Measurements from ENCODE around the gene KIF18B.

Gene KIF18B

DNA sequence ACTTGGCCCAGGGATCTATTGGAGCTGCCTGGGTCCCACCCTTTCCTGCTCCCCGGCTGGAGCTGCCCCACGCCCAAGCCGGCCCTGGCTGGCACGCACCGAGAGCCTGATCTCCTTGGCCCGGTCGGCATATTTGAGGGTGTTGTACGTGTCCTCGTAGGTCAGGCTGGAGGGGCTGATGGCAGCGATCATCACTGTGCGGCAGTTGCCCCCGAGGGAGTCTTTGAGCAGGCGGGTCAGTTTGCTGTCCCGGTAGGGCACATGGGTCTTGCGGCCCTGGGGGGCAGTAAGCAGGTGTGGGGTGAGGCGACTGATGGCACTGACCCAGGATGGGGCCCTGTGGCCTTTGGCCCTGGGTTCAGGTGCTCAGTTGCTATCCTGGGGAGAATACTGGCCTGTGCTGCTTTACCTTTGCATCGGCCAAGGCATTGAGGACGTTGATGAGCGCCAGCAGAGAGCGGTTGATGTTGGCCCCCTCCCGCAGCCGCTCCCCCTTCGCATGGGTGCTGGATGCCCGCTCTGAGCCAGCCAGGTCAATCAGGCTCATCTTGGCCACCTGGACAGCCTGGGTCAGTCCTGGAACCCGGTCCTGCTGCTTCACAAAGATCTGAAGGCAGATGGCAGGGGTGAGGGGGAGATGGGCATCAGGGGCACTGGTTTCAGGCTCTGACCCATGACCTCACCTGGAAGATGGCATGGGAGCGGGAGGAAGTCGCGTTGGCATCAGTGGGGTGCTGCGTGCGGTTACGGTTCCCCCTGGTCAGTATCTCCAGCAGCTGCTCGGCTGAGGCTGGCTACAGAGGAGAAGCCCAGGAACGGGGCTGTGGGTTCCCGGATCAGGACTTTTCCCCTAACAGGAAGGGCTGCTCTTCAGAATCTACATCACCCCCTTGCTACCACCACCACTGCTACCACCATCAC lies 13.5 kb downstream of the KIF18B start:
- DNase-seq: no peak

- no peak for DNase-seq
These were observed 14.8 kb downstream of the KIF18B start for GRCh38 chr17:44932787-44933097.

DNA sequence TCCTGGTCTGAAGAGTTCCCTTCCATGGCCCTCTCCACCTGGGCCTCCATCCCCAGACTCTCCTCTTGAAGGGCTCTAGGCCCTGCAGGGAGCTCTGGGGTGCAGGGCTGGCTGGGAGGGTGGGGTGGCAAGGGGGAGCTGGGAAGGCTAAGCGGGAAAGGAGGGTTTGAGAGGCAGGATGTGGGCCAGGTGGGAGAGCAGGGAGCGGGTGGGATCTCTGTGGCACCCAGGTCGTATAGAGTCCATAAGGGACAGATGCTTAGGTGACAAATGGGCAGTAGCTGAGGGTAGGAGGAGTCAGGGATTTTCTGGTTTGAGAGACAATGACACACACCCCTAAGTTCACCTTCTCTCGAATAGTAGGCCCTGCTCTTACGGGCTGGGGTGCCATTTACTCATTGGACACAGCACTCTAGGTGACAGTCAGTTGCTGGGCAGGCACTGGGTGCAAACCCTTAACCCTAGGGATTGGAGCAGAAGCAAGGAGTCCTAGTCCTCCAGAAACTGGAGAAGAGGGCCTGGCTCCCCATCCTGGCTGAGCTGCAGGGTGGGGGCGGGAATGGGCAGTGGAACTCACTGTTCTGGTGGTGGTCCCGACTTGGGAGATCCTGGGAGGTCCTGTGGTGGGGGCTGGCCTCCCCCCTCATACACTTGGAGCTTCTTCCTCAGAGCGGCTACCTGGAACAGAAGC lies 15.3 kb downstream of the KIF18B start:
- no peak for DNase-seq

DNA sequence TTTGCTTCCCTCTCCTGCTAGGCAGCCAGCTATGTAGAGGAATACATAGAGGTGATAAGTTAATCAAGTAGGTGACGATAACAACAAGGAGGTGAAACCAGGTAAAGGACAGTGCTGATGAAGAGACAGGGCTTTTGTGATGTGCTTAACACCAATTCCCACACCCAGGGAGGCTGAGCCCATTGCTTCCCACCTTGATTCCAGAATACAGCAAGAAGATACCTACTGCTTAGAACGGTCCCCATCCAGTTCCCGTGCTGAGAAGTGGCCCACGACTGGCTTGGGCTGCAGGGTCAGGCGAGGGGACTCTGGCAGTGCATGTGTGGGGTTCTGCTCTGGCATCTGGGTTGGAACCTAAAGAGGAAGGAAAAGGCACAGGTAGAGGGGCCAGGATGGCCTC lies 16.2 kb downstream of the KIF18B start:
- DNase-seq: no peak

GRCh38 chr17:44930667-44931066 lies 16.9 kb downstream of the KIF18B start:
- DNase-seq: no peak

DNA sequence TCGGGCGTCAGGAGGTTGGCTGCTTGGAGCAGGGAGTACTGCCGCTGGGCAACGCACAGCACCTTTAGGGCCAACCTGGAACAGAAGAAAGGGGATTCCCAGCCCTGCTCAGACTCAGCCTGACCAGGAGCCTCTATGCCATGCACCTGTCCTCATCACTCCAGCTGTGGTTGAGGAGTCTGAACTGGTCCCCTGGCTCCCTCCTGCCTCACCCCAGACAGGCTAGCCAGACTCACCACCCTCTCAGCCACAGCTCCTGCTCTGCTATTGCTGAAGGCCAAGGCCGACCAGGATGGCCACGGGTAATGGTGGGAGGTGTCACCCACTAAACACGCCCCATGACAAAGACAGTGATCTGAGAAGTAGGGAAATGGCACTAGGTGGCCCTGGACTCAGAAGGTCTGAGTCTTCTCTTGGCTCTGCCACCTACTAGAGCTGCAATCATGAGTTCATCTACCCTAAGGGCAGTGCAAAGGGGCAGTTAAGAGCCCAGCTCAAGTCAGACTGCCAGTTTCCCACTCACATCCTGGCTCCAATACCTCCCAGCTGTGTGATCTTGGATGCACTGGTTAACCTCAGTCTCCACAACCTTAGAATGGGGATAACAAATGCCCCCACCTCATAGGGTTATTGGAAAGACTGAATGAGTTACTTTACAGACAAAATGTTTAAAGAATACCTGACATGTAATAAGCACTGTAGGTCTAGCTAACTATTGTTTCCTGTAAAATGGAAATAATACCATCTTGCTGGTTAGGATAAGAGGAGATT lies 18.4 kb downstream of the KIF18B start:
- no peak for DNase-seq

GRCh38 chr17:44928136-44928535 lies 19.4 kb downstream of the KIF18B start:
- DNase-seq: no peak

DNA sequence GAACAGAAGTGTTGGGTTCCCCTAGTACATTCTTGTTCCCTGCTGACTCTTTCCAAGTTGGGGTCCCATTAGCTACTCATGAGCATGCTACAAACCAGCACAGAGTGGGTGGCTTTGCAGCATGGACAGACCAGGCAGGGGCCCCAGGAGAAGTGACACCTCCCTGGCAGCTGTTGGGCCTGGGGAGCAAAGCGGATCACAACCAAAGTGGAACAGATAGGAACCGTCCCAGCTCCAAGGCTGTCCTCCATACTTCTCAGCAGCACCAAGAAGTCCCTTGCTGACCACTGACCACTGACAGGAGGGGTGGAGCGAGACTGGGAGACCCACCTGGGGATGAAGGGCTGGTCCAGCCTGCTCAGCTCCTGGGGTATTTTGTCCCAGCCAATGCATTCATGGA lies 19.9 kb downstream of the KIF18B start:
- no peak for DNase-seq

DNA sequence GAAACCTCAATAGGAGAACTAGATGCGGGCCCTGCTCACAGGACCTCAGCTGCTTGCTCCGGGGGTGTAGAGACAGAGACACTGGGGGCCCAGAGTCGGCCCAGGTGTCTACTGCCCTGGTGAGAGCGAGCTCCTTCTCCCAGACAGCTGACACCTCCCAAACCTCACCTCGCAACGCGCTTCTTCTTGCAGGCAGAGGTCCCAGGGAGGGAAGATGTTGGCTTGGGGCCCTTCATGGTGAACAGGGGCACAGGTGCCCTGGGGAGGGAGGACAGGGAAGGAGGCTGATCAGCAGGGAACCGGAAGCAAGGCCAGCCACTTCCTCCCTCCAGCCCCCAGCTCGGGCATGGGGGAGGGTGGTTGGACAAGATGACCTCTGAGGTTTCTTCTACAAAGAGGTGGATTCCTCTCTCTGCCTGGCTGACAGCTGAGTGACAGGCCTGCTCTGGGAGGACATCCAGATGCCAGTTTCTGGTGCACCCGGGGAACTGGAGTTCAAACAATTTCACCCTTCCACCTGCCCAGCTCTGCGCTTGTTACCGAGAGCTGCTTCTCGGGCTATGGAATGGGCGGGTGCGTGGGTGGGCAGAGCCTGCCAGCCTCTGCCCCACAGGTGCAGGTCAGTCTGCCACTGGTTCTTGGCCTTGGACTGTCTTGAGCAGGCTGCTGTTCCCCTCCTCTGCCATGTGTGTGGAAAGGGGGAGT lies 20.6 kb downstream of the KIF18B start:
- DNase-seq: no peak

- no peak for DNase-seq
These were observed 21.6 kb downstream of the KIF18B start for GRCh38 chr17:44925731-44926697.

DNA sequence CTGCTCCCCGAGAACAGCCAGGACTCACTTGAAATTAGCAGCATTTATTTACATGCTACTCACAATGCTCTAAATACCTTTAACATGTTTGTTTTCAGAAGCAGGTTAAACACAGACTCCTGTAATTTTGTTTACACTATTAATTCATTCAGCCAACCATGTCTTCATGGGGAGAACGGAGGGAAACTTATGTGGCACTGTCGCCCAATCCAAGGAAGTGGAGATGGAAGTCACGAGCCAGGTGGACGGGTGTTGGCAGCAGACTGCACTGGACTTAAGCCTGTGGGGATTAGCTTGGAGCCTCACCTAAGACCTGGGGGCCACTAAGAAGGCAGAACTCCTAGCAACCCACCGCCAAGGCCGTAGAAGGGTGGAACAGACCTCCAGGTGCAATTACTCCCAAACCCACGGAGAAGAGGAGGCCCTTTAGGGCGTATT lies 23.4 kb downstream of the KIF18B start:
- no peak for DNase-seq

GRCh38 chr17:44922746-44923470 lies 24.7 kb downstream of the KIF18B start:
- no peak for DNase-seq

DNA sequence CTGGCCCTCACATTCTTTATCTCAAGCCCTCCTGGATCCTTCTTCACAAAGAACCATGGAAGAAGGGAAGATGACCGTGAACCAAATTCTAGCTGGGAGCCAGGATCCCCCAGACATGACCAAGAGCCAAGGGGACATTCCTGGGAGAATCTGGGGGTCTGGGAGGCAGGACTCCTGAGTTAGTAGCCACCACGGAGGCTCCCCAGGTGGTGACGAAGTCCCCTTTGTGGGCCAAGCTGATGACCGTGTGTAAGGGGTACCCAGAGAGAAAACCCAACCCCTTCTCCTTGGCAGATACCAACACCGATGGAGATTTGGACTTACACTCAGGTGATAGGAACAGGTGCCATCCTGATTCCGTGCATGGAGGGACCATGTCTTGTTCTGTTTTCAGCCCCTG lies 25.4 kb downstream of the KIF18B start:
- no peak for DNase-seq

DNA sequence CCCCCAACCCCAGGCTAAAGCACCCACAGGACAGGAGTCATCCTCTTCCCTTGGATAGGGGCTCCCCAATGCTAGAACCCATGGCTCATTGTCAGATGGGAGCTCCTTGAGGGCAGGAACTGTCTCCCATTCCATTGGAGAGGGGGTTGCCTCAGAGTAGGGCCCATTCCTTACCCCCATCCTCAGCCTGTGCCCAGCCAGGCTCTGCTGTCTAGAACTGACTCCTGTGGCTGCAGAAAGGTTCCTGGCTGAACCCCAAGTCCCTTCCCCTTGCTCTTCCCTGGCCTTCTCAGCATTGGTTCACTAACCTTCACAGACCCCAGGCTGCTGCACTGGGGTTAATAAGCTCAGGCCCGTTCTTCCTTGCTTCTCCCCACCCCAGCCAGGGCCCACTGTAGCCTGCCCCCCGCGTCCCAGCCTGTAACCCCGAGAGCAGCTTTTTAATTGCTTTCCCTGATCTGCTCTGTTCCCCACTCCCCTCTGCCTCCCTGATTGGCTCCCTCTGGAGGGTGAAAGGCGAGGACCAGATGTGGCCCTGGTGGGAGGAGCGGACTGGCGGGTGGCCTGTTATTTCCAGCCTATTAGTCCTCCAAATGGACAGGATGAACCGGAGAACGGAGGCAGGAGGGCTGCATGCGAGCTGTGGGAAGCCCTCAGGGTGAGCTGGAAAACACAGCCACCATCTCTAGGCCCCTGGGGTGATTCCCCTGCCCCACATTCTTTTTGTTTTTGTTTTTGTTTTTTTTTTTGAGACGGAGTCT lies 26.3 kb downstream of the KIF18B start:
- DNase-seq: no peak

DNA sequence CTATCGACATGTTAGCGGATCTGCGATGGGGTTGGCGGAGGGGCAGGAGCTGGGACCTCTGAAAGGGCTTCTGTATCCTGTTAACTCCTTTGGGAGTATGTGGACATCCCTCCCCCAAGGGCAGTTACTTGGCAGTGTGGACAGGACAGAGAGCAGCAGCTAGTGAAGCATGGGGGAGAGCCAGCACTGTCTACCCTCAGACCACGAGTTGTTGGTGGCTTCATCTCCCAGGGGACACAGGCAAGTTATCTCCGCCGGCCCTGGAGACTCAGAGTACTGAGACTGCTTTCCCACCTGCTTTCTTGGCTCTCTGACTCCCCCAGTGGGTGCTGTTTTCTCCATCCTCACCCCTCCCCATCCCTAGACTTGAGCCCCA lies 27.0 kb downstream of the KIF18B start:
- DNase-seq: no peak

- DNase-seq: peak; percentile 51
These were observed 27.5 kb downstream of the KIF18B start for GRCh38 chr17:44919885-44920564.

GRCh38 chr17:44919411-44919810 lies 28.2 kb downstream of the KIF18B start:
- no peak for DNase-seq

DNA sequence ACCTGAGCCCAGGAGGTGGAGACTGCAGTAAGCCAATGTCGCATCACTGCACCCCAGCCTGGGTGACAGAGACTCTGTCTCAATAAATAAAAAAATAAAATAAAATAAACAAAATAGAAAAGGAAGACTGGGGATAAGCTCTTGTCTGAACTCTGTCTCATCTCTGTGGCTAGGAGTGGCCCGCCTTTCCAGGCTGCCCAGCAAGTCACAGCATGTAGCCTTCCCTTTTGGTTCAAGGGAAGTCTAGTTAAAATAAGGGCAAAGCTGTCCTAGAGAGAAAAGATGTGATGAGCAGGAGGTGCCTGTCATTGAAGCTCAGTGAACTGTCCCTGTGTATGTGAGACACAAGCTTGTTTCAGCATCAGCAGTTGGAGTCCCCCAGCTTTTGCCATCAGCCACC lies 29.6 kb downstream of the KIF18B start:
- no peak for DNase-seq

- no peak for DNase-seq
These were observed 30.1 kb downstream of the KIF18B start for GRCh38 chr17:44917456-44917855.

DNA sequence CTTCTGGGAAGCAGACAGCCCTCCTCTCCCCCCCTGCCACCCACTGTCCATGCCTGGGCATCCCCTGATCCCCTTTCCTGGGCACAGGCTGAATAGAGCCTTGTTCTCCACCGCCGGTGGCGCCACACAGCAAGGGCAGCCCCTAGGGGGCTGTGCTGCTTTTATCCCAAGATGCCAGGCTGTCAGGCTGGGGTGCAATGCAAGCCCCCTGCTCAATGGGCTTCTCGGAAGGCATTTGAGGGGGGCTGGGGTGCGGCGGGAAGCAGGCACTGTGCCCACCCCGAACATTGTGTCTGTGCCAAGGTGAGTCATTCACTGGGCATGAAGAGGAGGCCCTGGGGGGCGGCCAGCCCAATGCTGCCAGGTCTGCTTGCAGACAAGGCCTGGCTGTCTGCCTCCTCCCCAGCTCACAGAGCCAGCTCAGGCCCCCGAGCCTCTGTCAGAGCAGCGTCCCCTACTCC lies 30.8 kb downstream of the KIF18B start:
- DNase-seq: no peak

Data from NCI-H510A (cell line).